ENCODE data around the gene GRIP2.

Gene GRIP2

DNA sequence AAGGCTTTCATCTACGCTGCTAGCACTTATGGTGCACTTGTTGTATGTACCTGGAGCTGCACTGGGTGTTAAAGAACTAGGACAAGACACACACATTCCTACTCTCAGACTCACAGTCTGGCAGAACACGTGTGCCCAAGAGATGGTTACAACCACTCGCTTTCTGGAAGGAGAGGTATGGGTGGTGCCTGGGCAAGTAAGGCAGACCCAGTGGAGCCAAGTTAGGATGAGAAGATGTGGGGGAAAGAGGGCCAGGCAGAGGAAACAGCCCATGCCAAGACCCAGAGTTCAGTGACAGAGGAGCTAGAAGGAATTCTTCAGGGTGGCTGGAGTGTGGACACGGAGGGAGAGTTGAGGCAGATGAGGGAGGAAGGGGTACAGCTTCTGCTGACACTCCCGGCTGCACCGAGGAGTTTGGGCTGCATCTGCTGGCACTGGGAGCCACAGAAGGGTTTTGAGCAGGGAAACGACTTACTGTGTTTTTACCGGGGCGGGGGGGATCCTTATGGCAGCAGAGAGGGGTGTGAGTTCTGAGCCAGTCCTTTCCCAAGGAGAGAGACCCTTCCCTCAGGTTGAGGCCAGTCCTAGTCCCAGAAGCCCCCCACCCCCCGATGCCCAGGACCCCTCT, 59.0 kb downstream of the GRIP2 start:
- no peak for DNase-seq

DNA sequence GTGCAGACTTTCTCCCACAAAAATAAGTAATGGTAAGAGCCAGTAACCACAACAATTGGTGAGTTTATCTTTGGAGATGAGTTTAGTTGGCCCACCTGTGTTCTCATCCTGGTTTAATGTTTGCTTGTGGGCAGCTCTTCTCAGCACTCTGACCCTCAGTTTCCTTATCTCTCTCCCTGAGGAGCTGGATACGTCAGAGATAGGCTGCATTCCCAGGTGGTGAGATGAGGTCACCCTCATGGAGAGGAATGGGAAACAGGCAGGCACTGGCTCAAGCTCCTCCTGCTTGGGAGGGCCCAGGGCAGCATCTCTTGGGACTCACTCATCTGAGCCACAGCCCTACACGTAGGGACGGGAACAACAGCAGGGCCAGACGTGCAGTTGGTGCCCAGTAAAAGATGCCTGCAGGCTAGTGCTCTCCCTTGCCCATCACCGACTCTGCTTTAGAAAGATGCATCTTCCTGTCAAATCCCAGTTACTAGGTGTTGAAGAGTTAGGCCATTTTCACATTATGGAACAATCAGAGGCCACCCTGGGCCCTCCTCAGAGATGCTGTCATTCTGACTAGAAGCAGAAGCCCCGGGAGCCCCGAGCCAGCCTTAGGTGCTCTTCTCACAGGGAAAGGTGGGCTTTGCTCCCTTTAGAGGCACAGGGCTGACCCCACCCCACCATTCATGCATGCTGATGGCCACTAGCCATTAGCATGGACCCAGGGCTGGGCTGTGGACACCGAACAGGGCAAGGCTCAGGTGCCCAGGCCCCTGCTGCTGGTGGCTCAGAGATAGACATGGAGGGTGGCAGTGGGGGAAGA, 59.7 kb downstream of the GRIP2 start:
- no peak for DNase-seq

DNA sequence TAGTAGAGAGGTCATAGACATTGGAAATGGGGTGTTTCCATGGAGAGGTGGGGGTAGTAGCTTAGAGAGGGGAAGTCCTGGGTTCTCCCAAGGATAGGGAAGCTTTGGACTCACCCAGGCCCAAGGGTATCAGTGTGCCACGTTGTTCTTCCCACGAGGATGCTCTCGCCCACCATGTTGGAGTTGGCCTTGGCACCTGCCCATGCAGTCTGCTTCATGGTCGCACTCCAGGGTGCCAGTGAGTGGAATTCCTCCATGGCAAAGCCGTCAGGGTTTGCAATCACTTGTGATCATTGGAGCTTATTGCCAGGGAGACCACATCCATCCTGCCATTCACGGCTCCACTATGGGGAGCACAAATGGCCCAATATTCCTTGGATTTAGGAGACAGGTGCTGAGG, 60.6 kb downstream of the GRIP2 start:
- no peak for DNase-seq

DNA sequence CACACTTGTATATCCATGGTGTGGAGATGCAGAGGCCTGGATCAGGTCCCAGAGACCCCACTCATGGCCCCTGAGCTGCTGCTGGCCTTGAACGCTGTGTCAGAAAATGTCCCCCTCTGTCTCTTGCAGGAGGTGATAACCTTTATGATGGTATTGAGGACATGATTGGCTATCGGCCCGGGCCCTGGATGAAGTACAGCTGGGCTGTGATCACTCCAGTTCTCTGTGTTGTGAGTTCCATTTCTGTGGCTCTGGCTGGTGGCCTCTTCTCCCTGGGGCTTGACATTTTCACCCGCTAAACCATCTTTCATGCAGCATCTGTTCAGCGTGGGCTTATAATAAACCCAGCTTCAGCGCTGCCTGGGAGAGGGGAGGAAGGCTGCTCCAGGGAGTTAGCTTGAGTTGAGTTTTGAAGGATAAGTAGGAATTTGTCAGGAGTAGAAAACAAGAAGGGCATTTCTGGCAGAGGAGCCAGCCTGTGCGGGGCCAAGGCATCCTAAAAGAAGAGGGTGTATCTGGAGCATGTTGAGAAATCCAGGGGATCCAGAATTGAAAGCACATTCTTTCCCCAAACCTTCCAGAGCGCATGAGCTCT, 61.1 kb downstream of the GRIP2 start:
- no peak for DNase-seq

DNA sequence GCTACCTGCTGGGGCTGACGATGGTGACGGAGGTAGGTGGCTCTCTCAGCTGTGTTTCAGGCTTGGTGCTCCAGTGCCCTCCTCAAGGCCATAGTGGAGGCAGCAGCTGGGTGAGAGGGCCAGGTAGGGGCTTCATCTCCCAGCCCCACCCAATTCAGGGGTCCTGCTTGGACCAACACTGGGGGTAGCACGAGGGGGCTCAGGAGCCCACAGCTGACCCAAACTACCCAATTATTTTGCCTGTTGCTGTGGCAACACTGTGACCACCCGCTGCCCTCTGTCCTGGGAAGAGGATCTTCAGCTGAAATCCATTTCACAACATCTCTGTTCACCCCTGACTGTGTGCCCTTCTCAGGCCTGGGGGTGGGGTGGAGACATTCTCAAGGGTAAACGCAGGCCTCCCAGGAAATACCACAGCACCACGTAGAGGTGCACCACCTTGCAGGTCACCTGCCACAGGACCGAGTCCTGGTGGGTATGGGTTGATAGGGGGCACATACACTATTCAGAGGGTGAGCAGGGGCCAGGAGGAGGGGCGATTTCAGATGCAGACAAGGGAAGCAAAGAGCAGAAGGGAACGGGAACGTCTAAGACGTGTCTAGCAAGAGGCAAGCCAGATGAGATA, 62.7 kb downstream of the GRIP2 start:
- no peak for DNase-seq

DNA sequence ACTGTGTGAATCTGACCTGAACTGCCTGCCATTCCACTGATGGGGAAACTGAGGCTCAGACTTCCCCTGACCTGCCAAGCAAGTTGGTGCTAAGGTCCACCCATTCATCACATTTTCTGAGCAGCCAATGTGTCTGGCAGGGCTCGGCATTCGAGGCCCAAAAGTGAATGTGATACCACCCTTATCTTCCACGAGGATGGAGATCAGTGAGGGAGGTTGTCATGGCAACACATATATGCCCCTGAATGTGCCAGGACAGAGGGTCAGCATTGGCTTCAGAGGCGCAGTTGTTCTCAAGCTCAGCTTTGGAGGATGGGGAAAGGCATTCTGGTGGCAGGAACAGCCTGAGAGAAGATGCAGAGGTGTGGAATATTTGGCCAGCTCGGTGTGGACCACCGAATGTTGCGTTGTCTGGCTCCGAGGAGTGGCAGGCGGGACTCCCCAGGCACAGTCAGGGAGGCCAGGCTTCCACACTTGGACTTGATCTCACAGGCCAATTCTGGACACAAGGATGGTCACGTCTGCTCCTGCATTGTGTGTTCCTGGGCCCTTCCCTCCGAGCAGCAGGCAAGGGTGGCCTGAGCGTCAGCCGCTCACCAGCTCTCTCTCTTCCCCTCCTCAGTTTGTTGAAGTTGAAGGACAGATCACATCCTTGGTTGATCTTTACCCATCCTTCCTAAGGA, 63.4 kb downstream of the GRIP2 start:
- no peak for DNase-seq

DNA sequence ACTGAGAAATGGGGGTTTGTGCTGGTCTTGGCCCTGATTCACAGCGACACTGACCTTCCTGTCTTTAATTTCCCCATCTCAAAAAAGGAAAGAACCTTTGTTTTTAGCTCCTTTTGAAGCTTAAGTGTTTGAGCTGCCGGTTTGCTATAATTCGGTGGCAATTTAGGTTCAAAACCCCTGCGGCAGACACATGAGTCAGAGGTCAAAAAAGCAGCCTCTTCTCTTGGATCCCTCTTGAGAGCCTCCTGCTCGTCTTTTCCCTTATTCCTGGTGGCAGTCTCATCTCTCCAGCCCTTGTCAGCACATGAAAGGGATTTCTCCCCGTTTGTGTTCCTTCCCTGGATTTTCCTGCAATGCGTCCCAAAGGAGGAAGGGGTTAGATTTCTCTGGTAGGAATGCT, 64.5 kb downstream of the GRIP2 start:
- no peak for DNase-seq

DNA sequence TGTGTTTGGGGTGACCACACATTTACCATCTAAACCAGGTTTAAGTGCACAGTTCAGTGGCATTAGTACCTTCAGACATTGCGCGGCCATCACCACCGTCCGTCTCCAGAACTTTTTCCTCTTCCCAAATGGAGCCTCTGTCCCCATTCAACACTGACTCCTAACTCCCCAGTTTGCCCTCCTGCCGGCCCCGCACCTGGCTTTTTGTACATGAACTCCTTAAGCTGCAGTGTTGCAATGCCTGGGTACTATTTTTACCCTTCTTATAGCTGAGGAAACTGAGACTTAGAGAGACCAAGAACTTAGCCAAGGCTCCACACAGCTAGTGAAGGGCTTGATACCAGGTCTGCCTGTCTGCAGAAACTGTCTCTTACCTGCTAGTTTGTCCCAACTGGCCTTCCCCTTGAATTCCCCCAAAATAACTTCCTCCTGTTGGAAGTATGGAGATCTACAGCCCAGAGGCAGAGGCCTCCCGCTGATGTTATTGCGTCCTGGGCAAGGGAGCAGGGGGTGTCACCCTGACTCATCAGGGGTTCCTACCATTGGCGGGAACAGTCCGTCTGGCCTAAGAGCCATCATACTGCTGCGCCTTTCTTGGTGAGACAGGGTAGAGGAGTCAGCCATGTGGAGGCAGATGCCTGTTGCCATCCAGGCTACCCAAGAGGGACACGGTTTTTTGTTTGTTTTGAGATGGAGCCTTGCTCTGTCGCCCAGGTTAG, 65.6 kb downstream of the GRIP2 start:
- no peak for DNase-seq

DNA sequence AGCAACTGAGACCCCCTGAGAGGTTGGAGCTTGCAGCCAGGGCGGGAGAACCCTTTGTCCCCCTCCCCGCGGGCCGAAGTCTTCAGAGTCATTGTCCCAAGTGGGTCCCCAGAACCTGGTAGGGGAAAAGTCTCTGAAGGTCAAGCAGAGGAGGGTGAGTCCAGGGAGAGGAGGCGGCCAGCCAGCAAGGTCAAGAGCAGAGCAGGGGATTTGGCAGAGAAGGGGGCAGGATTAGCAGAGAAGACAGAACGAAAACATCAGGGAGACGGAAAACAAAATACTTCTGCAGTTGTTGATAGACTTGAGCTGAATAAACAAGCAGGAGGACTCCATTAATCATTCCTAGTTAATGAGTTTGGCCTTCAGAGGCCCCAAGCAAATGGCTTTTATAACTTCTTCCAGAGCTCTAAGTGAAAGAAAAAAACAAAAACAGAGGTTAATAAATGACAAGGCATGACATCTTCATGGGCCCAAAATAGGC, 66.7 kb downstream of the GRIP2 start:
- no peak for DNase-seq

DNA sequence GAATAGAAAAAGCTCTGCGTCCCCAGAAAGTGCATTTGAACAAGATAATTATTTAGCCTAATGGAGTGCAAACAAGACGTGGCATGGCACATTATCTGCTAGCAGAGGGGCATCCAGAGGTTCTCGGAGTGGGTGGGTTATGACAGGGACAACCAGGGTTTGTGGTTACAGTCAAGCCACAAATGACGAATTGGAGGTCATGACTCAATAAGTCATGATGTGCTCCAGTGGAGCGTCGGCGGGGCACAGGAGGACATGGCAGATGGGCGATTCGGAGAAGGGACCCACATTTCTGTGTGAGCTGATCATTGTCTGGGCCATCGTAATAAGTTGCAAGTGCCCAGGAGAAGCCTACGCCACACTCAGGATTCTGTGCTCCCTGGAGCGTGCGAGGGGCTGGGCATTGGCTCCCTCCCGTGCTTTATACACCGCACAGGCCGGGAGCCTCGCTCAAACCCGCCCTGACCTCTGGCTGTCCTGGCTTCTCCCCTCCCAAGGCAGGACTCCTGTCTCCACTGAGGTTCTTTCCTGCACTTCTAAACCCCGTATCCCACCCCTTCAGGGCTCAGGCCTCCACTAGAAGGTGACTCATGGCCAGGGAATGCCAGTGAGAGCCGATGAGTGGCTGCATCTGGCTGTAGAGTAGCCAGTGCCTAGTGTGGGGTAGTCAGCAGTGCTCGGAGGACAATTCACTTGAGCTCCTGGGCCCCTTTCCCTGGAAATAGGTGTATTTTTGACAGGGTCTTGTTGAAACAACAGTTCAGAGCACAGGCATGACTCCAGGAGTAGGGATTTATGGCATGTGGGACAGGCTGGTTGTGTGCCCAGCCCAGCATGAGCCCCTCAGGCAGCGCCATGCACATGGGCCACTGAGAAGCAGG, 67.4 kb downstream of the GRIP2 start:
- DNase-seq = no peak

DNA sequence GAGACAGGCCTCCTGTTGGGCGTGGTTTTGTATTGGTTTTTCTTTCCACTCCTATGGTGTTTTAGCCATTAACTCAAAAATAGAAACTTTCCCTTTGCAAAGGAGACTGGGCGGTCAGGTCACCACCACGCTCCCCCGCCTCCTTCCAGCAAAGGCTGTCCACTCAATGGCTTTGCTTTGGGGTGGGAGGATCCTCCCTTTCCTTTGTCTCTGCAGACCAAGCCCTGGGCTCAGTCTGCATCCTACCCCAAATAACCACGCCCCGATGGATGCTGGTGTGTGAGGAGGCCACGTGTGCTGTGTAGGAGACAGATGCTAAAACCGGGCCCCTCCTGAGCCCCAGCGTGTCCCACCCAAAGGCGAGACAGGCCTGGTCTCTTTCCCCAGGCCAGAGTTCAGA, 68.5 kb downstream of the GRIP2 start:
- DNase-seq = no peak

DNA sequence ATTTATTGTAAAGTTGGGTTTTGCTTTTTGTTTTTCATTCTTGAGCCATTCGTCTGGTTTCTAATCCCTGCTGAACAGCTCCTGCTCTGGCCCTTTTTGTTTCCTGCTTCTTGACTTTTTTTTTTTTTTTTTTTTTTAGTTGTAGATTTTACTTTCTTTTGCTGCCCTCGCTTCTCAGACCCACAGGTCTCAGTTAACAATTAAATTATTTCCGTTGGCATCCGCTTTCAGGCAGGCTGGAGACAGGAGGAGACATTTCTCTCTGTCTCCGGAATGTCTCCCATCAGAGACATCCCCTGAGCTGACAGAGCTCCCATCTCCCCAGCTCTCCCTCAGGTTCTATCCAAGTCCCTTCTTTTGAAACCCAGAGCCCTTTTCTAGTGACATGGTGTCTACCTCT, 69.1 kb downstream of the GRIP2 start:
- DNase-seq = no peak

DNA sequence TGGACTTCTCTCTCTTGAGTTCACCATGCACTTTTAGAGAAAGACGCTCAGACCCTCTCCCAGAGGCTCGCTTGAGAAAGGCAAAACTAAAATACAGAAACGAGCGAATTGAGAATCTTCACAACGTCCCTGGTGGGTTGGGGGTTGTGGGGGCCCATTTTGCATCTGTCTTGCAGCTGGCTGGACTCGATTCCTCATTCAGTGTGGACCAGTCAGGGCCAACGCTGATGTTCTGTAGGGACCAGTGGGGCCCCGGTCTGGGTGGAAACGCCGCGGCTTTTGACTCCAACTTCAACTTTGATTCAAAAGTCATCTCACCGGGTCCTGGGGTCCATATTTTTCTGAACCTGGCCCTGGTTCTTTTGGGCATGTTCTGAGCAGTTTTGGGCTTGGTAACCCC, 69.7 kb downstream of the GRIP2 start:
- no peak for DNase-seq

DNA sequence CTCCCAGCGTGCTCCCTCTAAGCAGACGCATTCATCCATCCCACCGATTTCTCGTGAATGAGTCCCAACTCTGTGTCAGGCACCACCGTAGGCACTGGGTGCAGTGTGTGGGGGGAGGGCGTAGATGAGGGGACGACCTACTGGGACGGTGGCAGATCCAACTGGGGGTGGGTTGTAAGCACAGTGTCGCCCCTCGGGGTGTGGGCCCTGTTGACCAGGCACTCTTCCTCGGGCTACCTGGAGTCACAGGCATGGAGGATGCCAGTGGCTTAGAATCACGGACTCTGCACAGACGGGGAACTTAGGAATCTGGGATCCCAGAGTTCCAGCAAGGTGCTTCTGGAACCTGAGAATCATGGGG, 71.5 kb downstream of the GRIP2 start:
- no peak for DNase-seq

DNA sequence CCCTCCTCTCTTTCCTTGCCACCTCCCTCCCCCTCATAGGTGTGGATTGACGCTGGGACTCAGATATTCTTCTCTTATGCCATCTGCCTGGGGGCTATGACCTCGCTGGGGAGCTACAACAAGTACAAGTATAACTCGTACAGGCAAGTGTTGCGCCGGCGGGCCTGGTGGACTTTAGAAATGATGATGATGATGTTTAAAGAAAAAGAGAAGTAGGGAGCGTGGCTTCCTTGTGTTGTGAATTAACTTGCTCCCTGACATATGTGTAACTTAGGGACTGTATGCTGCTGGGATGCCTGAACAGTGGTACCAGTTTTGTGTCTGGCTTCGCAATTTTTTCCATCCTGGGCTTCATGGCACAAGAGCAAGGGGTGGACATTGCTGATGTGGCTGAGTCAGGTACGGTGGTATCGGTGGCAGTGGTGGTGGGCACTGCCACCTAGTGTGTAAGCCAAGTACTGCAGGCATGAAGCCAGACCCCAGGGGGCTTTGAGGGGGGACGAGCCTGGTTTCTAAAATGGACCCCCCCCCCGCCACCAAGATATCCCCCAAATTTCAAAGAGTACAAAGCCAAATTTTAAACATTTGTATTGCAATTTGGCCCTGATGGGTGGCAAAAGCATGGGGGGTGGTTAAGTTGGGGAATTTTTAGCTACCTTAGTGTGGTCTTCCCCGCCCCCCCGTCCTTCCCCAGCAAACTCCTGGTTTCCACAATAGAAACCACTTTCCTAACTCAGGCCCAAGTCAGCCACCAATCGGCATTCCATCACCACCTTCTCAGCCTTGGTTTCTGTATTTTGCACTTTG, 72.1 kb downstream of the GRIP2 start:
- DNase-seq = no peak

DNA sequence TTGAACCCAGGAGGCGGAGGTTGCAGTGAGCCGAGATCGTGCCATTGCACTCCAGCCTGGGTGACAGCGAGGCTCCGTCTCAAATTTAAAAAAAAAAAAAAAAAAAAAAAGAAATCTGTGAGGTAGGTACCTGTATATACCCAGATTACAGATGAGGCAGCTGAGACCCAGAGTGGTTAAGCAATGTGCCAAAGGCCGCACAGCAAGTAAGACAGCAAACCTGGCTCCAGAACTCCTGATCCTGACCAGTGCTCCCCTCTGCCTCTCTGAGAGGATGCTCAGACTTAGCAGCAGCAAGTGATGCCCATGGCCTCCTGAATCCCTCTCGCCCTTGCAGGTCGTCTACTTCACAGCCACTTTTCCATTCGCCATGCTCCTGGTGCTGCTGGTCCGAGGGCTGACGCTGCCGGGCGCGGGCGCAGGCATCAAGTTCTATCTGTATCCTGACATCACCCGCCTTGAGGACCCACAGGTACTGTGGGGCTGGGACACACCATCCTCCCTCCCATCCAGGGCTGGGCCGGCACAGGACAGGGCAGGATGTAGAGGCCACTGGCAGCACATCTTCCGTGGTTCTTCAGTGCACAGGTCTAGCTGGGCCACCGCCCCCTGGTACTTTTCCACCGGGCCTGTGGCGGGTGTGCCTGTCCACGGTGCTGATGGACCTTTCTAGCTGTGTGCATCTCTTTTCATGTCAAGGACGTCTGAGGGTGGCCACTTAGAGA, 73.8 kb downstream of the GRIP2 start:
- no peak for DNase-seq

DNA sequence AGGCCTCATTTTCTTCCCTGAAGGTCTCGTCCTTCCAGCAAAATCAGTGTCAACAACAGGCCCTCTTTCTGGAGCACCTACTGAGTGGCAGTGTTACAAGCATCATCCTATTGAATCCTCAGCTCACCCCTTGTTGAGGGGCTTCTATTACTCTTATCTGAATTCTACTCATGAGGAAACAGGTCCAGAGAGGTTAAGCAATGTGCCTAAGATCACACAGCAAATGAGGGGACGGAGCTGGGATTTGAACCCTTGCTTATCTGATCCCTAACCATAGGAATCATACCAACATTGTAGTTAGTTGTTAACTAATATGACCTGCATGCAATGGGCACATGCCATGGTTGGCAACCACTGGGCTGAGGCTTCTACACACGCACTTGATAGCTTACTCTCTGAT, 74.7 kb downstream of the GRIP2 start:
- no peak for DNase-seq

DNA sequence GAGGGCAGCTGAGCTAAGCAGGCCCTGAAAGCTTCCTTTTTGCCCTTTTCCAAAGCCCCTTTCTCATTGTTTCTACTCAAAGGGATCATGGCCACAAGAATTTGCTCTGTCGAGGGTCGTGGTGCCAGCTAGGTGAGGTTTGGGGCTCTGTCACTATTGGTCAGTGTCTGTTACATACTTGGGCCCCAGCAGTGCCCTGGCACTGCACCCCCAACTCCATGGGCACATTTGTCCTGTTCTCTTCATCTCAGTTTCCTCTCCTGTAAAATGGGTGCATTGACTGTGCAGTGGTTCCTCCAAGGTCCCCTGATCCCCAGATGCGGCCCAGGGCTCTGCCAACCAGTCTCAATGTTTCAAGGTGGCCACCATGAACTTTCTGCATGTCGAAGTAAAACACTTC, 75.6 kb downstream of the GRIP2 start:
- no peak for DNase-seq

DNA sequence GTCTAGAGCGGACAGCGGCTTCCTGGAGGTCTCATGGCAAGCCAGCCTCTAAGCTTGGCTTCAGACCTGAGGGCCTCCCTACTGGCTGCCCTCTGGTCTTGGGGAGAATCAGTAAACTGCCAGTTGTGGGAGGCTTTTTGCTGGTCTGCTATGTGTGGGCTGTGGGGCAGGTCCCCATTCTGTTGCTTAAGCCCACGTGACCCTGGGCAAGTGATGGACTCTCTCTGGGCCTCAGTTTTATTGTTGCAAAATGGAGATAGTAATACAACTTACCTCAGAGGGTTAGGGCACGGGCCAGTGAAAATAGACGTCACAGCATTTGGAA, 76.0 kb downstream of the GRIP2 start:
- DNase-seq = no peak

Data from NCI-H1048 (cell line).